H54 (cell line): ENCODE measurements around the gene CRKL.

Experiments
- DNase-seq: peaks from one replicate; pipeline ENCODE4 v3.0.0; 2011; ENCODE audit warnings: low spot score, mixed read lengths; ENCODE audit not compliant: insufficient read length
- FAIRE-seq: peaks from 3 replicates; lab custom pipeline; 2011; peaks lifted over from hg19 to GRCh38; lab: Jason Lieb, UNC
- POLR2A ChIP-seq: IDR thresholded peaks from 2 replicates; pipeline ENCODE4 v1.6.1; 2011; ENCODE audit warnings: low read depth, mild to moderate bottlenecking, low read length

Gene CRKL

DNA sequence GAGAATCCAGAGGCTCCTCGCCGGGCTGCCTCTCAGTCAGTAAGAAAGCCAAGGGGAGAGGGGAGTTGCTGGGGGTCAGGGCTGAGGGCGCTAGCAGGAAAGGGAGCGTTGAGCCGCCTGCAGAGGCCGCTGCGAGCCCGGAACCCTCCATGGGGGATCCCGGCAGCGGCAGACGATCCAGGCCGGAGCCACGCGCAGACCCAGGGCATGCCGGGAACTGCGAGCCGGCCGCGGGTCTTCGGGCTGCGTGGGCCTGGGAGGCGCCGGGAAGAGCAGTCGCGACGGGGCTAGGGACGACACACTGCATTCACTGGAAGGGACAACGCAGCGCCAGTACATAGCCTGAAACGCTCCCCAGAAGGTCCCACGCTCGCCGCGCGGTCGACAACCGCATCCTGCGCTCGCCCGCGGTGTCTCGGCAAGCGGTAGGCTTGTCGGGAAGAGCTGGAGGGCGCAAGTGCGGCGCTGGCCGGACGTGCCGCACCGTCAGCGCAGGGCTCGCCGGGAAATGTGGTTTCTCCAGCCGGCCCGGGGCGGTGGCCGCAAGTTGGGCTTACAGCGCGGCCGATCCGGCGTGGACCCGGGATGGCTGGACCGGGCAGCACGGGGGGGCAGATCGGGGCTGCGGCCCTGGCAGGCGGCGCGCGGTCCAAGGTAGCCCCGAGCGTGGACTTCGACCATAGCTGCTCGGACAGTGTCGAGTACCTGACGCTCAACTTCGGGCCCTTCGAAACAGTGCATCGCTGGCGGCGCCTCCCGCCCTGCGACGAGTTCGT lies 64.8 kb downstream of the CRKL start, which contains the start of gene LZTR1:
Gene LZTR1, plus strand, starts transcription at position 511 of the 776 bp plus-strand sequence. Its CDS starts 75 bp downstream, at position 586.
- no peak for FAIRE-seq
- peak; percentile 53 for DNase-seq
- peak; percentile 79 for TF ChIP-seq POLR2A

DNA sequence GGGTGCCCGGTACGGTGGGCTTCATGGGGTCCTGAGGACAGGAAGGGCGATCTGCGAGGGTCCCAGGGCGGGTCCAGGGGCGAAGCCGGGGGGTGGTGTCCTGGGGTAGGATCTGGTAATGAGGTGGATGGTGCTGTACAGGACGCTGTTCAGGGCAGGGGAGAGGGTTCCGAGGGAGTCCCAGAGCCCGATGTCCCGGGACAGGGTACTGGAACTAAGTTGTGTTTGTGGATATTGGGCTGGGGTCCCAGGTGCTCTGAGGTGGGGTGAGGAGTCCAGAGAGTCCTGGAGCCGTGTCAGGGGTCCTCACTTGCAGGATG lies 65.3 kb downstream of the CRKL start:
- DNase-seq (no peak), FAIRE-seq (no peak)
- no peak for TF ChIP-seq POLR2A

DNA sequence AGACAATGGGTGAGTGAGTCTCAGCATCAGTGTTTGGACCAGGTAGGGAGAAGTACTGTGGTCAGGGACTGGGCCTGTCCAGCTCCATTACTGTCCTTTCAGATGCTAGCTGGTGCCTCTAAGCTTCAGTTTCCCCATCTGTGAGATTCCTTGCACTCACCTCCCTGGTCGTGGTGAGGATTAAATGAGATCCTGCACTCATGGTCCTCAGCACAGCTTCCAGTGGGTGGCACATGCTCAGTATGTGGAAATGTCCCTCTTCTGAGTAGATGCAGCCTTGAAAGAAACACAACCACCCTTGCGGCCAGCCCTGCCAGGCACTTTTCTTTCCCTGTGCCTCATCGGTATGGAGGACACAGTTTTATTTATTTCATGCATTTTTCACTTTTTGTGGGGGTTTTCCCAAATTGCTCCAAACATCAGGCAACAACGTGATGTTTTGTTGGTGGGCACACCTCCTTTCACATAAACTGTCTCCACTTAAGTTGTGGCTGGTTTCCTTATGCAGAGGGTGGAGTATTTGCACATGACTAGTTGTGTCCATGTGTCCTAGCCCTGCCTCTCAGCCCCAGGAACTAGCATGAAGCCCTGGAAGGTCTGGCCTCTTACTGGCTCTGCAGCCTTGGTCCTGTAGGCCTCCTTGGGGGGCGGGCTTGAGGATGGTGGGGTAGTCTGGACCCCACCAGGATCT lies 66.0 kb downstream of the CRKL start:
- no peak for DNase-seq
- no peak for TF ChIP-seq POLR2A
- no peak for FAIRE-seq

DNA sequence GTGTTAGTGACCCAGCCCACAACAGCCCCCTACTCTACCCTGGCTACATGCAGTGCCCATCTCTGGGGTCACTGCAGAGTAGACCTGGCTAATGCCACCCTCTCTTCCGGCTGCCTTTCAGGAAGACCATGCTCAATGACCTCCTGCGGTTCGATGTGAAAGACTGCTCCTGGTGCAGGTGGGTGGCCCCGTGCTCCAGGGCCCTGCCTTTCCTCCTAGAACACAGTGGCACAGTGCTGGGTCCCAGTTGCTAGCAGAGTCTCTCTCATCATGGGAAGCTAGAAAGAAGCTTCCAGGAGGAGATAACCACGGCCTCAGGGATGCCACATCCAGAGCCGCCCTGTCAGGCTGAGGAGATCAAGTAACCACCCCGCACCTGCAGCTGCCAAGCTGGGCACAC lies 68.5 kb downstream of the CRKL start:
- no peak for TF ChIP-seq POLR2A
- FAIRE-seq: no peak

DNA sequence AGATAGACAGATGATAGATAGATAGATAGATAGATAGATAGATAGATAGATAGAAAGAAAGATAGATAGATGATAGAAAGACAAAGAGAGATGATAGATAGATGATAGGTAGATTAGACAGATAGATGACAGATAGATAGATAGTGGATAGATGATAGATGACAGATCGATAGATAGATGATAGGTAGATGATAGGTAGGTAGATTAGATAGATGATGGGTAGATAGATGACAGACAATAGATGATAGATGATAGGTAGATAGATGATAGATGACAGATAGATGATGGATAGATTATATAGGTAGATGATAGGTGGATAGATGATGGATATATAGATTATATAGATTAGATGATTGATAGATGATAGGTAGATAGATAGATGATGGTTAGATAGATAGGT lies 69.2 kb downstream of the CRKL start:
- no peak for TF ChIP-seq POLR2A
- DNase-seq (no peak), FAIRE-seq (no peak)

More for the DNA sequence above, 68.5 kb downstream of the CRKL start:
- no peak for DNase-seq

GRCh38 chr22:20987375-20987774 lies 70.2 kb downstream of the CRKL start:
- no peak for DNase-seq
- no peak for FAIRE-seq
- no peak for TF ChIP-seq POLR2A

GRCh38 chr22:20988573-20989322 lies 71.5 kb downstream of the CRKL start:
- no peak for DNase-seq
- no peak for TF ChIP-seq POLR2A
- no peak for FAIRE-seq

DNA sequence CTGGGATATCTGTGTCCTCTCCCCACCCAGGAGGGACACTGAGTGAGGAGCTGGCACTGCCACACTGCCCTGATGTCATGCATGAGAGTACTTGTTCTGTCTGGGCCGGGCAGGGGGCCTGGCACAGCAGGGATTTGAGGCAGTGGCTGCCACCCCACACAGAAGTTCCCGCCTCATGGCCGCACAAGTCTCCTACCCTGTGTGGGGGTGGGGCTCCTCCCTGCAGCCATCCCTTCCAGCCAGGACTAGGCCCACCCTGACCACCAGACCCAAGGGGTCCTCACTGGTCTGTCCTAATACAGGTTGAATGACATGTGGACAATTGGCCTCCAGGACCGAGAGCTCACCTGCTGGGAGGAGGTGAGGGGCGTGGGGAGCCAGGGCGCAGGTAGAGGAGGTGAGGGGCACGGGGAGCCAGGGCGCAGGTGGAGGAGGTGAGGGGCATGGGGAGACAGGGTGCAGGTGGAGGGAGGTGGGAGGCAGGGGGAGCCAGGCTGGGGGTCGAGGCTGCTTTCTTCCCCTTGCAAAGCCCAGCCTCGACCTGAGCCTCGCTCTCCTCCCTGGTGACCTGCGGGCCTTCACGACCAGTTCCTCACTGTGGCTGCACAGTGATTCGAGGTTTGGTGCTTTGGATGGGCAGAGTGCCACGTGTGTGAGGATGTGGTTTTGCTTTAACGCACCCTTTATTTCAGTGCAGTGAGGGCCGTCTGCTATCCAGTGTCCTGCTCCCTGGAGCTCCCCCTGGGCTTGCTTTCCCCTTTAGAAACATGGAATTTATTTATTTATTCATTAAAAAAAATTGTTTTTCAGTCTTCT lies 72.3 kb downstream of the CRKL start:
- FAIRE-seq (no peak), DNase-seq (no peak)
- TF ChIP-seq POLR2A: no peak

GRCh38 chr22:20990184-20991180 lies 73.3 kb downstream of the CRKL start:
- FAIRE-seq: no peak

DNA sequence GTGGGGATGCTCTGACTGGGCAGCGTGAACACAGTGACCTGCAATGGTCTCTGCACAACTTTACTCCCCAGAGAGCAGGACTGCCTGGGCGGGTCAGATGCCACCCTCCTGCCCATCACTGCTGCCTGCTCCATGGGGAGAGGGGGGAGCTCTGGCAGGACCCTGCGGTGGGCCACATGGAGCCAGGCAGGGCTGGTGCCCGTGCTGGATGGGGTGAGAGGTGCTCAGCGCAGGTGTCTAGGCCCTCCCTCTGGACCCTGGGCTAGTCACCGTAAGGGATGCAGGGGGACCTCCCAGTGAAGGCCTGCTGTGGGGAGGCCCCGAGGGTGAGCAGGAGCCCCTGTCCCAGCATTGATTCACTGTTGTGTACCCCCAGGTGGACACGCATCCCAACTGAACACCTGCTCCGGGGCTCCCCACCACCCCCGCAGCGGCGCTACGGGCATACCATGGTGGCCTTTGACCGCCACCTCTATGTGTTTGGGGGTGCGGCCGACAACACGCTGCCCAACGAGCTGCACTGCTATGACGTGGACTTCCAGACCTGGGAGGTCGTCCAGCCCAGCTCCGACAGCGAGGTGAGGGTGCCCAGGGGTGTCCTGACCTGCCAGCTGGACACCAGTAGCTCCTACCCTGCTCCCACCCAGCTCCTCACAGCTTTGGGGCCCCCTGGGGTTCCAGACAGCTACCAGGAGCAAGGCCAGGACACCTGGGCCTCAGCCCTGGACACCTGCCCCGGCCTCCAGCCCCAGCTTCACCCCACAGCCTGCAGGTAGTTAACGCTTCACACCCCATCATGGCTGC lies 74.2 kb downstream of the CRKL start:
- TF ChIP-seq POLR2A: no peak
- no peak for DNase-seq
- FAIRE-seq: no peak

More at GRCh38 chr22:20990184-20991180, 73.3 kb downstream of the CRKL start:
- TF ChIP-seq POLR2A: no peak
- DNase-seq: no peak

DNA sequence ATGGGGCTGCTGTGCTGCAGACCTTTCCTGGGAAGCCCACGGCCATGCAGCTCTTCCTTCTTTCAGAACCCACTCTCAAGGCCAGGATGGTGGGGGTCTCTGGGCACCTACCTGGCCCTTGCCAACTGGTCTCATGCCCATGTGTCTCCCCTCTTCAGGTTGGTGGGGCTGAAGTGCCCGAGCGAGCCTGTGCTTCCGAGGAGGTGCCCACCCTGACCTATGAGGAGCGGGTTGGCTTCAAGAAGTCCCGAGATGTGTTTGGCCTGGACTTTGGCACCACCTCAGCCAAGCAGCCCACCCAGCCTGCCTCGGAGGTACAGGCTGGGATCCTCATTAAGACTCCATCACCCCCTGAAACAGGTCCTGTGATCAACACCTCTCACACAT lies 74.8 kb downstream of the CRKL start:
- DNase-seq: no peak
- no peak for TF ChIP-seq POLR2A
- FAIRE-seq: no peak
